ENCODE data around the gene PDE7B.

Gene PDE7B

DNA sequence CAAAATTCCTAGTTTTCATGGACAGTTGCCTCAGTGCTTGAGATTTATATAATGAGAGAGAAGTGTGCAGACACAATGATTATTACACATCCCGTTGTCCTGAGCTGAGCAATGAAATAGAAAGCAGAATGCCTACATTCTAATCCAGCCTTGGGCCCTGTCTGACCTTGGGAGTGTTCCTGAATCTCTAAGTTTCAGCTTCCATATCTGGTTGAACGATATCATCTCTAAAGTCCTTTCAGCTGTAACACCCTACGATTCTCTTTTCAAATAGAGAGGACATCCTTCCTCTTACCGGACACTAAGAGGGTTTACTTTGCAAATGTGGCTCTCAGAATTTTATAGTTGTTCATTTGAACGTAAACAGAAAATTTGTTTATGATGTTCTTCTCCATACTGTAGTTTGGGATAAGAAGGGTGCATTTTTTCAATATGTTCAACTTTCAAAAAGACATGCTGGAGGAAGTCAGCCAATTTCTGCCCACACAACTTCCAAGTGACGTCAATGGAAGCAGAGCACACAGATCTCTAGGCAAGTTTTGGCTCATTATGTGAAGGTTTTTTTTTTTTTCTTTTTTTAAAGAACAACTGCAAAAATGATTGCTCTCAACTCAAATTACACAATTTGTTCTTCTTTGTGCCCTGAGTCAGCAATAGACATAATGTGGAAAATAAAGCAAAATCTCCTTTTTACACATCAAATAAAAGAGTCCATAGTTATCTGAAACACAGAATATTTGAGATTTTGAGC lies 50.4 kb downstream of the PDE7B start:
- no peaks in the 10 kb centered on the region for H3K9me3 ChIP-seq (ENCODE audit: control insufficient read depth, low read length)
- no peak overlapping the region for H3K9ac ChIP-seq (ENCODE audit: low read length)
- peaks cover 38% of the 10 kb centered on the region for H3K4me1 ChIP-seq (ENCODE audit: control insufficient read depth, insufficient read depth, low read length)
- H3K27me3 ChIP-seq (ENCODE audit: control insufficient read depth, insufficient read depth, low read length): no peaks in the 10 kb centered on the region
- no peaks in the 10 kb centered on the region for H3K36me3 ChIP-seq (ENCODE audit: control insufficient read depth, insufficient read depth, low read length)
- H3K4me3 ChIP-seq (ENCODE audit: low read length): no peak overlapping the region

- Histone ChIP-seq H3K36me3 (ENCODE audit: control insufficient read depth, insufficient read depth, low read length) (no peaks in the 10 kb centered on the region), H3K27me3 (ENCODE audit: control insufficient read depth, insufficient read depth, low read length) (no peaks in the 10 kb centered on the region), H3K4me1 (ENCODE audit: control insufficient read depth, insufficient read depth, low read length) (peaks cover 41% of the 10 kb centered on the region), H3K9me3 (ENCODE audit: control insufficient read depth, low read length) (no peaks in the 10 kb centered on the region), H3K9ac (ENCODE audit: low read length) (no peak overlapping the region), H3K4me3 (ENCODE audit: low read length) (no peak overlapping the region)
Observed at GRCh38 chr6:135902756-135903331, 51.3 kb downstream of the PDE7B start.

GRCh38 chr6:135904666-135905065 lies 53.2 kb downstream of the PDE7B start:
- H3K4me3 ChIP-seq (ENCODE audit: low read length): no peak overlapping the region
- no peaks in the 10 kb centered on the region for H3K27me3 ChIP-seq (ENCODE audit: control insufficient read depth, insufficient read depth, low read length)
- H3K4me1 ChIP-seq (ENCODE audit: control insufficient read depth, insufficient read depth, low read length): peaks cover 41% of the 10 kb centered on the region
- no peaks in the 10 kb centered on the region for H3K9me3 ChIP-seq (ENCODE audit: control insufficient read depth, low read length)
- no peaks in the 10 kb centered on the region for H3K36me3 ChIP-seq (ENCODE audit: control insufficient read depth, insufficient read depth, low read length)
- H3K9ac ChIP-seq (ENCODE audit: low read length): no peak overlapping the region

GRCh38 chr6:135905604-135906300 lies 54.3 kb downstream of the PDE7B start:
- Histone ChIP-seq H3K36me3 (ENCODE audit: control insufficient read depth, insufficient read depth, low read length) (no peaks in the 10 kb centered on the region), H3K4me1 (ENCODE audit: control insufficient read depth, insufficient read depth, low read length) (peaks cover 51% of the 10 kb centered on the region), H3K27me3 (ENCODE audit: control insufficient read depth, insufficient read depth, low read length) (no peaks in the 10 kb centered on the region), H3K4me3 (ENCODE audit: low read length) (no peak overlapping the region), H3K9me3 (ENCODE audit: control insufficient read depth, low read length) (no peaks in the 10 kb centered on the region), H3K9ac (ENCODE audit: low read length) (no peak overlapping the region)

- H3K4me1 ChIP-seq (ENCODE audit: control insufficient read depth, insufficient read depth, low read length): peaks cover 52% of the 10 kb centered on the region
- no peaks in the 10 kb centered on the region for H3K36me3 ChIP-seq (ENCODE audit: control insufficient read depth, insufficient read depth, low read length)
- H3K4me3 ChIP-seq (ENCODE audit: low read length): no peak overlapping the region
- no peaks in the 10 kb centered on the region for H3K9me3 ChIP-seq (ENCODE audit: control insufficient read depth, low read length)
- no peaks in the 10 kb centered on the region for H3K27me3 ChIP-seq (ENCODE audit: control insufficient read depth, insufficient read depth, low read length)
- no peak overlapping the region for H3K9ac ChIP-seq (ENCODE audit: low read length)
Observed at GRCh38 chr6:135906542-135906941, 55.0 kb downstream of the PDE7B start.

- H3K36me3 ChIP-seq (ENCODE audit: control insufficient read depth, insufficient read depth, low read length): no peaks in the 10 kb centered on the region
- no peak overlapping the region for H3K9ac ChIP-seq (ENCODE audit: low read length)
- H3K4me1 ChIP-seq (ENCODE audit: control insufficient read depth, insufficient read depth, low read length): peaks cover 47% of the 10 kb centered on the region
Observed at GRCh38 chr6:135906972-135907465, 55.5 kb downstream of the PDE7B start.

DNA sequence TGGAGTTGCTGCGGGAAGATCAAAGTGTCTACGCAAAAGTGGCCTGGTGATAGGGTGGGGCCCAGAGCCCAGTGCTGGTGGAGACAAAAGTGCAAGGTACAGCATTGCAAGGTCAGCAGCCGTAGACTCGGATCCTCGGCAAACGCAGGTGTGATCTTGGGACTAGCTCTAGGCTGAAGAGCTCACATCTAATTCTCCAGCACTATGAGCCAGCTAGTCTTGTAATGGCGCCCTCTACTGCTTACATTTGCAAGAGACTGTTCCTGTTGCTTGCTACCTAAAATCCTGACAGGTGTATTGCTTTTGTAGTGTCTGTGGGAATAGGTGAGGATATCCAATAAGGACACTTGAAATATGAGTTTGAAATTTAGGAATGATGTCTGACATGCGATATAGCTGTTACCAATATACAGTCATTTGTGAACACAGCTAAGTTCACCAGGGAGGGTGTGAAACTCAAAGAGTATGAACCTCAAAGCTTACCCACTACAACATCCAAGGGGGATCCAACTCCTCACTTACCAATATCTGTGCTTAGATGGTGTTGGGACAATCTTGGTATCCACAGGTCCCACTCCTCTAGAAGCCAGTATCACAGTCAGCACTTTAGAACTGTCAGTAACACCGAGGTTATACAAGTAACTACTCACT lies 58.4 kb downstream of the PDE7B start:
- H3K4me1 ChIP-seq (ENCODE audit: control insufficient read depth, insufficient read depth, low read length): peaks cover 26% of the 10 kb centered on the region
- H3K36me3 ChIP-seq (ENCODE audit: control insufficient read depth, insufficient read depth, low read length): no peaks in the 10 kb centered on the region
- H3K4me3 ChIP-seq (ENCODE audit: low read length): no peak overlapping the region
- no peaks in the 10 kb centered on the region for H3K27me3 ChIP-seq (ENCODE audit: control insufficient read depth, insufficient read depth, low read length)
- H3K9ac ChIP-seq (ENCODE audit: low read length): no peak overlapping the region
- no peaks in the 10 kb centered on the region for H3K9me3 ChIP-seq (ENCODE audit: control insufficient read depth, low read length)

More at GRCh38 chr6:135906972-135907465, 55.5 kb downstream of the PDE7B start:
- H3K9me3 ChIP-seq (ENCODE audit: control insufficient read depth, low read length): no peaks in the 10 kb centered on the region
- H3K4me3 ChIP-seq (ENCODE audit: low read length): no peak overlapping the region
- H3K27me3 ChIP-seq (ENCODE audit: control insufficient read depth, insufficient read depth, low read length): no peaks in the 10 kb centered on the region

GRCh38 chr6:135910790-135911618 lies 59.5 kb downstream of the PDE7B start:
- Histone ChIP-seq H3K4me3 (ENCODE audit: low read length) (no peak overlapping the region), H3K4me1 (ENCODE audit: control insufficient read depth, insufficient read depth, low read length) (peaks cover 24% of the 10 kb centered on the region), H3K36me3 (ENCODE audit: control insufficient read depth, insufficient read depth, low read length) (no peaks in the 10 kb centered on the region), H3K9me3 (ENCODE audit: control insufficient read depth, low read length) (no peaks in the 10 kb centered on the region), H3K27me3 (ENCODE audit: control insufficient read depth, insufficient read depth, low read length) (no peaks in the 10 kb centered on the region), H3K9ac (ENCODE audit: low read length) (no peak overlapping the region)

DNA sequence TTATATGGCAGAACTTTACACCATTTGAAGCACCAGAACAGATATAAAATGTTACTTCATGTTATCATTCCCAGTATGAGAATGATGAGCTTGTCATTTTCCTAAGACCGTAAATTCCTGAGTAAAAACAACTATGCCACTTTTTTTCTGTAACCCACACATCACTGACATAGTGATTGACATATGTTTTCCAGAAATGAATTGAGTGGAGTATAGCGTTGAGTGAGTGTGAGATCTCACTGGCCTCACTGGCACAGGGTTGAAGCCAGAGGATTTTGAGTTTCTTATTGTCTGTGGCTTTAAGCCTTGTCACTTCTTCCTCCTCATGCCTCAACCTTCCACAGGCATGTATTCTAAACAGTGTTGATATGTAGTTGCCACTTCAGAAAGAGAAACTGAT lies 62.3 kb downstream of the PDE7B start:
- H3K27me3 ChIP-seq (ENCODE audit: control insufficient read depth, insufficient read depth, low read length): no peaks in the 10 kb centered on the region
- H3K9me3 ChIP-seq (ENCODE audit: control insufficient read depth, low read length): no peaks in the 10 kb centered on the region
- no peaks in the 10 kb centered on the region for H3K36me3 ChIP-seq (ENCODE audit: control insufficient read depth, insufficient read depth, low read length)
- H3K4me3 ChIP-seq (ENCODE audit: low read length): no peak overlapping the region
- peaks cover 13% of the 10 kb centered on the region for H3K4me1 ChIP-seq (ENCODE audit: control insufficient read depth, insufficient read depth, low read length)
- H3K9ac ChIP-seq (ENCODE audit: low read length): no peak overlapping the region

DNA sequence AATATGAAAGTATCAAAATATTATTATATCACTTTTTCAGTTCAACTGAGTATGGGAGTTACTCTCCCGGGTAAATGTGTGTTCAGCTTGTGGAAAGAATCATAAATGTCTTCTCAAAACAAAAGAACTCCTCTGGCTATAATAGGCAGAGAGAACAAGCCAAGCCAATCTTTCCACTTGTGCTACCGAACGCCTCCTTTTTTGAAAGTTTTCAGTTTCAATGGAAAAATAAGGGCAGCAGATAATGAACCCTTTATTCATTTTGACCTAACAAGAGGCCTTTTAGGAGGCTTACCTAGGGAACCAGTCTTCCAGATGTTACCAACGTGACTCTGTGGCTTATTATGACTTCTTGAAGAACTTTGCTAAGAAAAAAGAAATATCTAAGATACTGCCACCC lies 67.5 kb downstream of the PDE7B start:
- Histone ChIP-seq H3K4me3 (ENCODE audit: low read length) (no peak overlapping the region), H3K4me1 (ENCODE audit: control insufficient read depth, insufficient read depth, low read length) (no peaks in the 10 kb centered on the region), H3K36me3 (ENCODE audit: control insufficient read depth, insufficient read depth, low read length) (no peaks in the 10 kb centered on the region), H3K9me3 (ENCODE audit: control insufficient read depth, low read length) (no peaks in the 10 kb centered on the region), H3K9ac (ENCODE audit: low read length) (no peak overlapping the region), H3K27me3 (ENCODE audit: control insufficient read depth, insufficient read depth, low read length) (no peaks in the 10 kb centered on the region)

DNA sequence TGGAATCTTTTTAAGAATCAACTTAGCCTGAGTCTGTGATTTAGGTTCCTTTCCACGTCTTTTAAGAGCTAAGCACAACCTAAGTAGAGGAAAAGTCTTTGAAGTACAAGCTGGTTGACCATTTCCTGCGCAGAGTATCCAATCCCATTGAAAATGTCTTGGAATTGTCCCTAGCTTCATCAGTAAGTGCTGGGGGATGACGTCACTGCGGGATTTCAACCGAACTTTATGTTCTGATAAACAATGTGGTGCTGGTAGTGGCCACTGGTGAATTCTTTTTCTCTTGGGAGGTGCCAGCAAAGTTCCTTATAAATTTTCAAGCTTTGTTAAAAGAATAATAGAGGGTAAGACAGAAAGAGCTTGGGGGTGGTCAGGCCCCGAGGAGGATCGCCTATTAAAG lies 69.2 kb downstream of the PDE7B start:
- H3K9ac ChIP-seq (ENCODE audit: low read length): no peak overlapping the region
- H3K27me3 ChIP-seq (ENCODE audit: control insufficient read depth, insufficient read depth, low read length): no peaks in the 10 kb centered on the region
- no peaks in the 10 kb centered on the region for H3K4me1 ChIP-seq (ENCODE audit: control insufficient read depth, insufficient read depth, low read length)
- no peaks in the 10 kb centered on the region for H3K36me3 ChIP-seq (ENCODE audit: control insufficient read depth, insufficient read depth, low read length)
- H3K9me3 ChIP-seq (ENCODE audit: control insufficient read depth, low read length): no peaks in the 10 kb centered on the region
- no peak overlapping the region for H3K4me3 ChIP-seq (ENCODE audit: low read length)

Measured in mucosa of stomach (tissue), 1 donor.